Mucosa of rectum (tissue), 2 donors: Measurements from ENCODE around the gene QTRT2.

ENCODE experiments used
- H3K27ac ChIP-seq, 2 donors: one replicate each; pipeline ENCODE4 v1.7.0; 2013; ENCODE audit warnings: inconsistent platforms in 2 of 2, low read depth in 2 of 2, low read length in 2 of 2
- H3K27me3 ChIP-seq, 2 donors: one replicate each; pipeline ENCODE4 v1.7.0; 2013; ENCODE audit warnings: low read length in 2 of 2; ENCODE audit not compliant: control insufficient read depth in 2 of 2, insufficient read depth in 2 of 2
- H3K36me3 ChIP-seq, 2 donors: one replicate each; pipeline ENCODE4 v1.7.0; 2013; ENCODE audit warnings: low read length in 2 of 2; ENCODE audit not compliant: control insufficient read depth in 2 of 2, insufficient read depth in 2 of 2
- H3K4me1 ChIP-seq, 2 donors: one replicate each; pipeline ENCODE4 v1.7.0; 2013; ENCODE audit warnings: low read length in 2 of 2, mild to moderate bottlenecking in 1 of 2; ENCODE audit not compliant: control insufficient read depth in 2 of 2, insufficient read depth in 2 of 2
- H3K4me3 ChIP-seq, 2 donors: one replicate each; pipeline ENCODE4 v1.7.0; 2013; ENCODE audit warnings: low read length in 2 of 2
- H3K9ac ChIP-seq, 2 donors: one replicate each; pipeline ENCODE4 v1.7.0; 2013; ENCODE audit warnings: low read length in 2 of 2, low read depth in 1 of 2, mild to moderate bottlenecking in 1 of 2
- H3K9me3 ChIP-seq, 2 donors: one replicate each; pipeline ENCODE4 v1.7.0; 2013; ENCODE audit warnings: low read length in 2 of 2; ENCODE audit not compliant: control insufficient read depth in 2 of 2
- donor health status: healthy.
- donor health status: Normal muscosa, but diverticular disease.

QTRT2 gene

GRCh38 chr3:114093596-114093995 is 37.1 kb downstream of the QTRT2 start:
- H3K27ac ChIP-seq, result no peak overlapping the region
- no peak overlapping the region for H3K4me3 ChIP-seq
- H3K36me3 ChIP-seq, result no peaks in the 10 kb centered on the region
- H3K9ac ChIP-seq, result no peak overlapping the region
- no peaks in the 10 kb centered on the region for H3K9me3 ChIP-seq
- no peaks in the 10 kb centered on the region for H3K27me3 ChIP-seq
- H3K4me1 ChIP-seq, result no peaks in the 10 kb centered on the region

- Histone ChIP-seq H3K4me1 (no peaks in the 10 kb centered on the region), H3K27ac (no peak overlapping the region), H3K9ac (no peak overlapping the region), H3K4me3 (no peak overlapping the region), H3K9me3 (no peaks in the 10 kb centered on the region), H3K27me3 (no peaks in the 10 kb centered on the region), H3K36me3 (no peaks in the 10 kb centered on the region)
These were observed 39.3 kb downstream of the QTRT2 start for GRCh38 chr3:114095796-114096195.

GRCh38 chr3:114101101-114101500 is 44.6 kb downstream of the QTRT2 start:
- Histone ChIP-seq H3K4me1 (no peaks in the 10 kb centered on the region), H3K9ac (no peak overlapping the region), H3K9me3 (no peaks in the 10 kb centered on the region), H3K36me3 (no peaks in the 10 kb centered on the region), H3K27ac (no peak overlapping the region), H3K27me3 (no peaks in the 10 kb centered on the region), H3K4me3 (no peak overlapping the region)

GRCh38 chr3:114103181-114103580 is 46.6 kb downstream of the QTRT2 start:
- Histone ChIP-seq H3K9ac (no peak overlapping the region), H3K9me3 (no peaks in the 10 kb centered on the region), H3K4me1 (no peaks in the 10 kb centered on the region), H3K27ac (no peak overlapping the region), H3K36me3 (no peaks in the 10 kb centered on the region), H3K27me3 (no peaks in the 10 kb centered on the region), H3K4me3 (no peak overlapping the region)

- no peaks in the 10 kb centered on the region for H3K4me1 ChIP-seq
- no peak overlapping the region for H3K27ac ChIP-seq
- no peak overlapping the region for H3K9ac ChIP-seq
- no peaks in the 10 kb centered on the region for H3K36me3 ChIP-seq
- H3K4me3 ChIP-seq, result no peak overlapping the region
- no peaks in the 10 kb centered on the region for H3K9me3 ChIP-seq
- no peaks in the 10 kb centered on the region for H3K27me3 ChIP-seq
These were observed 47.3 kb downstream of the QTRT2 start for GRCh38 chr3:114103858-114104257.

GRCh38 chr3:114104414-114104813 is 47.9 kb downstream of the QTRT2 start:
- H3K36me3 ChIP-seq, result no peaks in the 10 kb centered on the region
- no peak overlapping the region for H3K9ac ChIP-seq
- H3K27ac ChIP-seq, result no peak overlapping the region
- H3K4me3 ChIP-seq, result no peak overlapping the region
- H3K9me3 ChIP-seq, result no peaks in the 10 kb centered on the region
- no peaks in the 10 kb centered on the region for H3K4me1 ChIP-seq
- no peaks in the 10 kb centered on the region for H3K27me3 ChIP-seq

- Histone ChIP-seq H3K27ac (no peak overlapping the region), H3K9ac (no peak overlapping the region), H3K27me3 (no peaks in the 10 kb centered on the region), H3K4me1 (no peaks in the 10 kb centered on the region), H3K9me3 (no peaks in the 10 kb centered on the region), H3K4me3 (no peak overlapping the region), H3K36me3 (no peaks in the 10 kb centered on the region)
These were observed 51.6 kb downstream of the QTRT2 start for GRCh38 chr3:114108137-114108536.

- Histone ChIP-seq H3K27me3 (no peaks in the 10 kb centered on the region), H3K9me3 (no peaks in the 10 kb centered on the region), H3K27ac (no peak overlapping the region), H3K4me1 (no peaks in the 10 kb centered on the region), H3K36me3 (no peaks in the 10 kb centered on the region), H3K4me3 (no peak overlapping the region), H3K9ac (no peak overlapping the region)
These were observed 53.9 kb downstream of the QTRT2 start for GRCh38 chr3:114110439-114110838.

- no peaks in the 10 kb centered on the region for H3K4me1 ChIP-seq
- no peak overlapping the region for H3K27ac ChIP-seq
- H3K4me3 ChIP-seq, result no peak overlapping the region
- no peak overlapping the region for H3K9ac ChIP-seq
- no peaks in the 10 kb centered on the region for H3K36me3 ChIP-seq
- H3K27me3 ChIP-seq, result no peaks in the 10 kb centered on the region
- H3K9me3 ChIP-seq, result no peaks in the 10 kb centered on the region
These were observed 54.7 kb downstream of the QTRT2 start for GRCh38 chr3:114111060-114111770.

GRCh38 chr3:114112696-114113095 is 56.2 kb downstream of the QTRT2 start:
- no peak overlapping the region for H3K4me3 ChIP-seq
- no peaks in the 10 kb centered on the region for H3K36me3 ChIP-seq
- H3K4me1 ChIP-seq, result no peaks in the 10 kb centered on the region
- H3K9me3 ChIP-seq, result no peaks in the 10 kb centered on the region
- H3K27ac ChIP-seq, result no peak overlapping the region
- no peak overlapping the region for H3K9ac ChIP-seq
- no peaks in the 10 kb centered on the region for H3K27me3 ChIP-seq

- H3K36me3 ChIP-seq, result no peaks in the 10 kb centered on the region
- H3K9ac ChIP-seq, result no peak overlapping the region
- H3K9me3 ChIP-seq, result no peaks in the 10 kb centered on the region
- no peaks in the 10 kb centered on the region for H3K4me1 ChIP-seq
- H3K27ac ChIP-seq, result no peak overlapping the region
- H3K4me3 ChIP-seq, result no peak overlapping the region
- H3K27me3 ChIP-seq, result no peaks in the 10 kb centered on the region
These were observed 58.2 kb downstream of the QTRT2 start for GRCh38 chr3:114114719-114115118.
